ENCODE data around the gene GTF2F2. TPM values are rescaled to one million over a fixed set of nuclear protein-coding genes. Genes with fewer than 3 reads are reported as not detected.

The GTF2F2 gene
- total RNA-seq, 2 experiments from 2014 or later = 15.0 to 15.1 TPM

GRCh38 chr13:45198041-45198440 lies 77.7 kb downstream of the GTF2F2 start:
- no peak overlapping the region for H3K27ac Mint-ChIP-seq
- H3K36me3 Mint-ChIP-seq = peaks cover 14% of the 10 kb centered on the region
- no peak overlapping the region for H3K4me3 Mint-ChIP-seq
- ATAC-seq (ENCODE audit: low read depth) (no peak), DNase-seq (no peak)
- POLR2A ChIA-PET = no interaction called here
- no peaks in the 10 kb centered on the region for H3K27me3 Mint-ChIP-seq
- peaks cover 7% of the 10 kb centered on the region for H3K4me1 Mint-ChIP-seq
- H3K9me3 Mint-ChIP-seq = no peaks in the 10 kb centered on the region

- ATAC-seq (ENCODE audit: low read depth) (no peak), DNase-seq (no peak)
- H3K27ac Mint-ChIP-seq = no peak overlapping the region
- H3K27me3 Mint-ChIP-seq = no peaks in the 10 kb centered on the region
- peaks cover 7% of the 10 kb centered on the region for H3K4me1 Mint-ChIP-seq
- H3K36me3 Mint-ChIP-seq = peaks cover 17% of the 10 kb centered on the region
- POLR2A ChIA-PET = no interaction called here
- no peak overlapping the region for H3K4me3 Mint-ChIP-seq
- H3K9me3 Mint-ChIP-seq = no peaks in the 10 kb centered on the region
These were observed 78.6 kb downstream of the GTF2F2 start for GRCh38 chr13:45198924-45199323.

GRCh38 chr13:45199711-45200110 lies 79.4 kb downstream of the GTF2F2 start:
- peaks cover 17% of the 10 kb centered on the region for H3K36me3 Mint-ChIP-seq
- no peak for ATAC-seq (ENCODE audit: low read depth)
- H3K4me1 Mint-ChIP-seq = peaks cover 7% of the 10 kb centered on the region
- H3K9me3 Mint-ChIP-seq = no peaks in the 10 kb centered on the region
- POLR2A ChIA-PET = interaction anchor here (0.6 kb wide), 1 partner anchor 127 kb away, joined by 6 read pairs; no protein-coding TSS in a partner anchor
- H3K27ac Mint-ChIP-seq = no peak overlapping the region
- H3K27me3 Mint-ChIP-seq = no peaks in the 10 kb centered on the region
- DNase-seq = no peak
- H3K4me3 Mint-ChIP-seq = no peak overlapping the region

- Mint-ChIP-seq H3K27ac (no peak within 1 kb of the TSS), H3K36me3 (peaks cover 17% of the 10 kb centered on the region), H3K4me1 (peaks cover 7% of the 10 kb centered on the region), H3K4me3 (no peak within 1 kb of the TSS), H3K27me3 (no peaks in the 10 kb centered on the region), H3K9me3 (no peaks in the 10 kb centered on the region)
- POLR2A ChIA-PET = no interaction called here
- ATAC-seq (ENCODE audit: low read depth) = no peak
- no peak for DNase-seq
These were observed 80.5 kb downstream of the GTF2F2 start, which contains the start of gene KCTD4 for GRCh38 chr13:45200701-45201232. Gene KCTD4, minus strand, starts transcription at chr13:45201045. Its CDS starts 6,478 bp downstream, at chr13:45194567.

GRCh38 chr13:45205124-45205523 lies 84.8 kb downstream of the GTF2F2 start:
- H3K27me3 Mint-ChIP-seq = no peaks in the 10 kb centered on the region
- no peaks in the 10 kb centered on the region for H3K9me3 Mint-ChIP-seq
- H3K27ac Mint-ChIP-seq = no peak overlapping the region
- H3K36me3 Mint-ChIP-seq = peaks cover 24% of the 10 kb centered on the region
- H3K4me1 Mint-ChIP-seq = no peaks in the 10 kb centered on the region
- POLR2A ChIA-PET = no interaction called here
- ATAC-seq (ENCODE audit: low read depth) (no peak), DNase-seq (no peak)
- H3K4me3 Mint-ChIP-seq = no peak overlapping the region

GRCh38 chr13:45206340-45206739 lies 86.0 kb downstream of the GTF2F2 start:
- no peak for ATAC-seq (ENCODE audit: low read depth)
- no peak for DNase-seq
- H3K27ac Mint-ChIP-seq = no peak overlapping the region
- no peaks in the 10 kb centered on the region for H3K27me3 Mint-ChIP-seq
- H3K36me3 Mint-ChIP-seq = peaks cover 29% of the 10 kb centered on the region
- H3K9me3 Mint-ChIP-seq = no peaks in the 10 kb centered on the region
- H3K4me1 Mint-ChIP-seq = no peaks in the 10 kb centered on the region
- POLR2A ChIA-PET = no interaction called here
- H3K4me3 Mint-ChIP-seq = no peak overlapping the region

GRCh38 chr13:45207319-45207718 lies 87.0 kb downstream of the GTF2F2 start:
- Mint-ChIP-seq H3K4me3 (no peak overlapping the region), H3K36me3 (peaks cover 22% of the 10 kb centered on the region), H3K4me1 (peaks cover 2% of the 10 kb centered on the region), H3K27me3 (no peaks in the 10 kb centered on the region), H3K9me3 (no peaks in the 10 kb centered on the region), H3K27ac (no peak overlapping the region)
- DNase-seq (no peak), ATAC-seq (ENCODE audit: low read depth) (no peak)
- POLR2A ChIA-PET = no interaction called here

- H3K27me3 Mint-ChIP-seq = no peaks in the 10 kb centered on the region
- ATAC-seq (ENCODE audit: low read depth) = no peak
- no peaks in the 10 kb centered on the region for H3K9me3 Mint-ChIP-seq
- DNase-seq = no peak
- H3K27ac Mint-ChIP-seq = no peak overlapping the region
- peaks cover 20% of the 10 kb centered on the region for H3K36me3 Mint-ChIP-seq
- H3K4me3 Mint-ChIP-seq = no peak overlapping the region
- POLR2A ChIA-PET = no interaction called here
- H3K4me1 Mint-ChIP-seq = peaks cover 4% of the 10 kb centered on the region
These were observed 87.8 kb downstream of the GTF2F2 start for GRCh38 chr13:45208132-45208531.

- Mint-ChIP-seq H3K4me3 (no peak overlapping the region), H3K27ac (no peak overlapping the region), H3K27me3 (no peaks in the 10 kb centered on the region), H3K9me3 (no peaks in the 10 kb centered on the region), H3K4me1 (peaks cover 4% of the 10 kb centered on the region), H3K36me3 (peaks cover 18% of the 10 kb centered on the region)
- POLR2A ChIA-PET = no interaction called here
- ATAC-seq (ENCODE audit: low read depth) (no peak), DNase-seq (no peak)
These were observed 88.9 kb downstream of the GTF2F2 start for GRCh38 chr13:45209229-45209628.

GRCh38 chr13:45215392-45216077 lies 95.2 kb downstream of the GTF2F2 start:
- no peak for DNase-seq
- ATAC-seq (ENCODE audit: low read depth) = no peak
- Mint-ChIP-seq H3K36me3 (peaks cover 14% of the 10 kb centered on the region), H3K4me3 (no peak overlapping the region), H3K27ac (no peak overlapping the region), H3K9me3 (no peaks in the 10 kb centered on the region), H3K27me3 (no peaks in the 10 kb centered on the region), H3K4me1 (peaks cover 5% of the 10 kb centered on the region)
- POLR2A ChIA-PET = no interaction called here

- DNase-seq = no peak
- Mint-ChIP-seq H3K4me1 (peaks cover 5% of the 10 kb centered on the region), H3K4me3 (no peak overlapping the region), H3K9me3 (no peaks in the 10 kb centered on the region), H3K27me3 (no peaks in the 10 kb centered on the region), H3K36me3 (peaks cover 12% of the 10 kb centered on the region), H3K27ac (no peak overlapping the region)
- POLR2A ChIA-PET = no interaction called here
- no peak for ATAC-seq (ENCODE audit: low read depth)
These were observed 95.9 kb downstream of the GTF2F2 start for GRCh38 chr13:45216193-45216592.

GRCh38 chr13:45218689-45219088 lies 98.4 kb downstream of the GTF2F2 start:
- no peak for DNase-seq
- no peak for ATAC-seq (ENCODE audit: low read depth)
- Mint-ChIP-seq H3K36me3 (peaks cover 12% of the 10 kb centered on the region), H3K27me3 (no peaks in the 10 kb centered on the region), H3K4me1 (peaks cover 1% of the 10 kb centered on the region), H3K4me3 (no peak overlapping the region), H3K9me3 (no peaks in the 10 kb centered on the region), H3K27ac (no peak overlapping the region)
- POLR2A ChIA-PET = no interaction called here

- Mint-ChIP-seq H3K4me1 (peaks cover 1% of the 10 kb centered on the region), H3K27me3 (no peaks in the 10 kb centered on the region), H3K9me3 (no peaks in the 10 kb centered on the region), H3K4me3 (no peak overlapping the region), H3K27ac (no peak overlapping the region), H3K36me3 (peaks cover 16% of the 10 kb centered on the region)
- POLR2A ChIA-PET = no interaction called here
- DNase-seq (no peak), ATAC-seq (ENCODE audit: low read depth) (no peak)
These were observed 99.0 kb downstream of the GTF2F2 start for GRCh38 chr13:45219123-45219891.

- Mint-ChIP-seq H3K36me3 (peaks cover 16% of the 10 kb centered on the region), H3K4me3 (no peak overlapping the region), H3K27me3 (no peaks in the 10 kb centered on the region), H3K9me3 (no peaks in the 10 kb centered on the region), H3K4me1 (peaks cover 1% of the 10 kb centered on the region), H3K27ac (no peak overlapping the region)
- POLR2A ChIA-PET = no interaction called here
- ATAC-seq (ENCODE audit: low read depth) (no peak), DNase-seq (no peak)
These were observed 99.6 kb downstream of the GTF2F2 start for GRCh38 chr13:45219938-45220375.
